Stomach (tissue), 4 donors: ENCODE measurements around the gene CEP85.

Experiments
- POLR2A ChIP-seq, 4 donors: fragments of 450-650 bp; IDR thresholded peaks; one replicate each; pipeline ENCODE4 v1.6.1; 2016; ENCODE audit warnings: antibody characterized with exemption in 4 of 4, control low read depth in 2 of 4, mild to moderate bottlenecking in 1 of 4, moderate library complexity in 1 of 4
- TF ChIP-seq, protein P1 (sequence below), 7 experiments: fragments of 450-650 bp in 4 of 7; fragments of 200-600 bp in 3 of 7; sonication (generic) in 3 of 7; IDR thresholded peaks; one replicate each; pipeline ENCODE4 v1.5.1; 2016 to 2019; ENCODE audit warnings: antibody characterized with exemption in 7 of 7, control low read depth in 2 of 7, mild to moderate bottlenecking in 1 of 7

DNA sequence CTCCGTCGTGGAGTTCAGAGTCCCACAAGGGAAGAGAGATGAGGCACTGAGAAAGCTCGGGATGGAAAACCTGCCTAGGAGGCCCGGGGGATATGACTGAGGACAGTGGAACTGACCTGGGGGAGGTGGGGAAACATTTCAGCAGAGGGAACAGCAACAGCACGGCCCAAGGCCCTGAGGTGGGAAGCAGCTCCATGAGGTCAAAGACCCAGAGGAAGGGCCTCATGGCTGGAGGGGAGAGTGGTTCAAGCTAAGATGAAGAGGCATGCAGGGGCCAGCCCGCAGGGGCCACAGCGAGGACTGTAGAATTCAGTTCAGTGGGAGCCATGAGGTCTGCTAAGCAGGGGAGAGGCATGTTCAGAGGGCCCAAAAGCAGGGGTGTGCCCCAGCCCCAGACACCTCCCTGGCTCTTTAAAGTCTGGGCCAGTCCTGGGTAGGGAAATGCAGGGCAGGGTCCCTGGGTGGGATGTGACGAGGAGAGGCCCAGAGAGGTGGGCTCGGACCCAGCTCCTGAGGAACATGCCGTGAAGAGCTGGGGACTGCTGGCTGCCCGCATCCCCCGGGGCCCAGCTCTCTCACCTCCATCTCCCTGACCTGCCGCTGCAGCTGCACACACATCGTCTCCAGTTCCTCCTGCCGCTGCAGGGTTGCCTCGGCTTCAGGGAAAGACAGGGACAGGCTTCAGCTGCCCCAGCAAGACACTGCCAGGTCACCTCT lies 62.5 kb downstream of the CEP85 start:
- TF ChIP-seq, protein P1, sequence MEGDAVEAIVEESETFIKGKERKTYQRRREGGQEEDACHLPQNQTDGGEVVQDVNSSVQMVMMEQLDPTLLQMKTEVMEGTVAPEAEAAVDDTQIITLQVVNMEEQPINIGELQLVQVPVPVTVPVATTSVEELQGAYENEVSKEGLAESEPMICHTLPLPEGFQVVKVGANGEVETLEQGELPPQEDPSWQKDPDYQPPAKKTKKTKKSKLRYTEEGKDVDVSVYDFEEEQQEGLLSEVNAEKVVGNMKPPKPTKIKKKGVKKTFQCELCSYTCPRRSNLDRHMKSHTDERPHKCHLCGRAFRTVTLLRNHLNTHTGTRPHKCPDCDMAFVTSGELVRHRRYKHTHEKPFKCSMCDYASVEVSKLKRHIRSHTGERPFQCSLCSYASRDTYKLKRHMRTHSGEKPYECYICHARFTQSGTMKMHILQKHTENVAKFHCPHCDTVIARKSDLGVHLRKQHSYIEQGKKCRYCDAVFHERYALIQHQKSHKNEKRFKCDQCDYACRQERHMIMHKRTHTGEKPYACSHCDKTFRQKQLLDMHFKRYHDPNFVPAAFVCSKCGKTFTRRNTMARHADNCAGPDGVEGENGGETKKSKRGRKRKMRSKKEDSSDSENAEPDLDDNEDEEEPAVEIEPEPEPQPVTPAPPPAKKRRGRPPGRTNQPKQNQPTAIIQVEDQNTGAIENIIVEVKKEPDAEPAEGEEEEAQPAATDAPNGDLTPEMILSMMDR (IDR thresholded peaks at IDR 0.05), result no peak
- no peak for TF ChIP-seq POLR2A (IDR thresholded peaks at IDR 0.05)
